Hepatic stellate cell (primary cell): ENCODE results near the gene SLC25A21.
"Not testable (repeated sequence)": the region's sequence is repeated elsewhere in the genome, so short reads cannot be mapped to it uniquely, and the experiment has no call there.

Source experiments
- DNase-seq: peaks from one replicate; pipeline ENCODE4 v3.0.0; 2011; ENCODE audit warnings: low spot score

Gene SLC25A21

GRCh38 chr14:37172024-37172869 lies at the start of gene SLC25A21:
Gene SLC25A21 (minus strand): TSS chr14:37172606.
- peak; percentile 88 for DNase-seq

- DNase-seq: no peak
Measured at GRCh38 chr14:37221073-37221472, 48.7 kb upstream of the SLC25A21 start.

- DNase-seq: no peak
Measured at GRCh38 chr14:37215345-37215744, 42.9 kb upstream of the SLC25A21 start.

GRCh38 chr14:37213016-37213415 lies 40.6 kb upstream of the SLC25A21 start:
- no peak for DNase-seq

GRCh38 chr14:37210448-37210847 lies 38.0 kb upstream of the SLC25A21 start:
- DNase-seq: no peak

GRCh38 chr14:37209617-37210016 lies 37.2 kb upstream of the SLC25A21 start:
- not testable (repeated sequence) for DNase-seq

GRCh38 chr14:37205623-37206605 lies 33.5 kb upstream of the SLC25A21 start:
- not testable (repeated sequence) for DNase-seq

- DNase-seq: no peak
Measured at GRCh38 chr14:37203423-37203822, 31.0 kb upstream of the SLC25A21 start.

- DNase-seq: no peak
Measured at GRCh38 chr14:37202812-37203211, 30.4 kb upstream of the SLC25A21 start.

GRCh38 chr14:37202265-37202664 lies 29.9 kb upstream of the SLC25A21 start:
- DNase-seq: no peak

- DNase-seq: no peak
Measured at GRCh38 chr14:37201724-37202123, 29.3 kb upstream of the SLC25A21 start.

- no peak for DNase-seq
Measured at GRCh38 chr14:37198907-37199306, 26.5 kb upstream of the SLC25A21 start.

- DNase-seq: no peak
Measured at GRCh38 chr14:37198273-37198598, 25.8 kb upstream of the SLC25A21 start.

- DNase-seq: peak; percentile 89
Measured at GRCh38 chr14:37197421-37198272, 25.2 kb upstream of the SLC25A21 start, which contains the start of gene MIPOL1. Gene MIPOL1 (plus strand): TSS chr14:37197937. CDS start chr14:37247889, 49,952 bp downstream.

- DNase-seq: no peak
Measured at GRCh38 chr14:37196604-37197420, 24.4 kb upstream of the SLC25A21 start.

GRCh38 chr14:37195327-37195726 lies 22.9 kb upstream of the SLC25A21 start:
- DNase-seq: peak; percentile 14

GRCh38 chr14:37194698-37195097 lies 22.3 kb upstream of the SLC25A21 start:
- no peak for DNase-seq

GRCh38 chr14:37189733-37190132 lies 17.3 kb upstream of the SLC25A21 start:
- not testable (repeated sequence) for DNase-seq

- not testable (repeated sequence) for DNase-seq
Measured at GRCh38 chr14:37187840-37188577, 15.6 kb upstream of the SLC25A21 start.

- no peak for DNase-seq
Measured at GRCh38 chr14:37187294-37187693, 14.9 kb upstream of the SLC25A21 start.
